Peyer's patch (tissue), 4 donors: ENCODE measurements around the gene TXNDC2. TPM values are rescaled to one million over a fixed set of nuclear protein-coding genes. Genes with fewer than 3 reads are reported as not detected.

Source experiments
- DNase-seq, 3 donors: peaks; one replicate each; pipeline ENCODE4 v3.0.0-alpha.2; 2017 to 2019
- H3K27ac ChIP-seq, 4 donors: fragments of 200-600 bp; sonication (generic); one replicate each; pipeline ENCODE4 v1.5.1; 2016 to 2019
- H3K27me3 ChIP-seq, 2 donors: fragments of 200-600 bp; sonication (generic); one replicate each; pipeline ENCODE4 v1.5.1; 2019
- H3K36me3 ChIP-seq, 3 donors: fragments of 200-600 bp; sonication (generic); one replicate each; pipeline ENCODE4 v1.5.1; 2016 to 2019
- H3K4me1 ChIP-seq, 4 donors: fragments of 200-600 bp; sonication (generic); one replicate each; pipeline ENCODE4 v1.5.1; 2016 to 2019
- H3K4me3 ChIP-seq, 4 donors: fragments of 200-600 bp; sonication (generic); 1 replicate in 3 of 4; 2 replicates in 1 of 4; pipeline ENCODE4 v1.5.1; 2016 to 2019; ENCODE audit warnings: mild to moderate bottlenecking in 1 of 4
- H3K9me3 ChIP-seq, 4 donors: fragments of 200-600 bp; sonication (generic); one replicate each; pipeline ENCODE4 v1.5.1; 2016 to 2019; ENCODE audit warnings: mild to moderate bottlenecking in 1 of 4
- CTCF ChIP-seq, 6 experiments: fragments of 450-650 bp in 4 of 6; fragments of 200-600 bp in 2 of 6; sonication (generic) in 1 of 6; IDR thresholded peaks; one replicate each; pipeline ENCODE4 v1.5.1; 2017 to 2019; ENCODE audit warnings: antibody characterized with exemption in 6 of 6, mild to moderate bottlenecking in 3 of 6, moderate library complexity in 1 of 6
- POLR2A ChIP-seq, 2 donors: fragments of 450-650 bp; IDR thresholded peaks; one replicate each; pipeline ENCODE4 v1.5.1; 2017; ENCODE audit warnings: antibody characterized with exemption in 2 of 2, mild to moderate bottlenecking in 2 of 2, moderate library complexity in 2 of 2
- small RNA-seq, 2 donors: library from RNA; depleted of rRNA; stranded (forward); fragments of <200 nt; gene quantifications; one replicate each; pipeline ENCODE3, GENCODE V24; 2016
- total RNA-seq, 4 donors: library from RNA; depleted of rRNA; stranded (reverse); fragments of >200 nt; gene quantifications; one replicate each; pipeline ENCODE4 v1.1.0, GENCODE V29; 2016

Gene TXNDC2
- total RNA-seq, 4 donors from 2014 or later: not detected

GRCh38 chr18:9933865-9934264, 48.1 kb downstream of the TXNDC2 start:
- H3K4me1 ChIP-seq: peaks cover 0 to 8% (median 0%) of the 10 kb centered on the region in 4 donors
- no peak overlapping the region for H3K4me3 ChIP-seq

GRCh38 chr18:9934274-9934673, 48.5 kb downstream of the TXNDC2 start:
- peaks cover 0 to 4% (median 0%) of the 10 kb centered on the region in 4 donors for H3K4me1 ChIP-seq
- no peak overlapping the region for H3K27ac ChIP-seq

More at GRCh38 chr18:9933865-9934264, 48.1 kb downstream of the TXNDC2 start:
- no peak for DNase-seq
- H3K27me3 ChIP-seq: no peaks in the 10 kb centered on the region
- H3K27ac ChIP-seq: no peak overlapping the region
- peaks cover 0 to 57% (median 0%) of the 10 kb centered on the region in 3 donors for H3K36me3 ChIP-seq
- H3K9me3 ChIP-seq: no peaks in the 10 kb centered on the region
- TF ChIP-seq POLR2A (IDR thresholded peaks at IDR 0.05) (no peak), CTCF (IDR thresholded peaks at IDR 0.05) (no peak)

More at GRCh38 chr18:9934274-9934673, 48.5 kb downstream of the TXNDC2 start:
- H3K4me3 ChIP-seq: no peak overlapping the region
- H3K27me3 ChIP-seq: no peaks in the 10 kb centered on the region
- no peak for TF ChIP-seq CTCF (IDR thresholded peaks at IDR 0.05)
- TF ChIP-seq POLR2A (IDR thresholded peaks at IDR 0.05): no peak
- peaks cover 0 to 59% (median 0%) of the 10 kb centered on the region in 3 donors for H3K36me3 ChIP-seq
- H3K9me3 ChIP-seq: no peaks in the 10 kb centered on the region
- no peak for DNase-seq

Small RNA genes within 50 kb of the gene (small RNA-seq; reads per million reads assigned to genes)
- gene RNA5SP449: 0 reads per million in 2 donors
- 0.38 to 1.1 reads per million in 2 donors for gene RNA5SP450

Other genes with a start within 250 kb of the TXNDC2 start
- 10 to 100 TPM in 3 of 4 donors, 1 to 10 TPM in 1; 6.2 to 66.8 (median 17.7) TPM for gene RAB31, start 177.7 kb upstream of the TXNDC2 start, total RNA-seq
- gene VAPA, start 28.0 kb downstream of the TXNDC2 start, total RNA-seq: 100 to 1,000 TPM; 155 to 232 (median 219) TPM